Kidney (tissue), 14 donors: ENCODE results near the gene PRAC2. TPM values are rescaled to one million over a fixed set of nuclear protein-coding genes. Genes with fewer than 3 reads are reported as not detected.

Experiments
- DNase-seq, 5 donors: peaks; one replicate each; pipeline ENCODE4 v3.0.0-alpha.2; 2013 to 2020
- FAIRE-seq: peaks from 2 replicates; lab custom pipeline; 2012; peaks lifted over from hg19 to GRCh38; lab: Jason Lieb, UNC
- H3K27ac ChIP-seq, 2 donors: one replicate each; pipeline ENCODE4 v1.7.0; 2013; ENCODE audit warnings: low read depth in 2 of 2, low read length in 2 of 2, inconsistent platforms in 1 of 2
- H3K27me3 ChIP-seq: one replicate; pipeline ENCODE4 v1.7.1; 2013; ENCODE audit warnings: low read length, inconsistent platforms; ENCODE audit not compliant: control insufficient read depth, insufficient read depth
- H3K36me3 ChIP-seq, 3 donors: one replicate each; pipeline versions ENCODE4 v1.7.0 to v1.7.1; 2013; ENCODE audit warnings: low read length in 3 of 3, control low read depth in 1 of 3, inconsistent platforms in 1 of 3; ENCODE audit not compliant: insufficient read depth in 3 of 3, control insufficient read depth in 2 of 3
- H3K4me1 ChIP-seq, 3 donors: one replicate each; pipeline versions ENCODE4 v1.7.0 to v1.7.1; 2013; ENCODE audit warnings: low read length in 3 of 3, inconsistent platforms in 1 of 3, low read depth in 1 of 3; ENCODE audit not compliant: control insufficient read depth in 2 of 3, insufficient read depth in 2 of 3
- H3K4me3 ChIP-seq, 3 donors: one replicate each; pipeline versions ENCODE4 v1.7.0 to v1.8.1; 2013; ENCODE audit warnings: low read length in 3 of 3, control low read depth in 1 of 3, inconsistent platforms in 1 of 3
- H3K9ac ChIP-seq, 3 donors: one replicate each; pipeline versions ENCODE4 v1.7.0 to v1.7.1; 2013; ENCODE audit warnings: low read length in 3 of 3, control low read depth in 1 of 3, inconsistent platforms in 1 of 3
- H3K9me3 ChIP-seq, 3 donors: one replicate each; pipeline versions ENCODE4 v1.7.0 to v1.7.1; 2013; ENCODE audit warnings: low read length in 3 of 3, control low read depth in 1 of 3, inconsistent platforms in 1 of 3; ENCODE audit not compliant: control insufficient read depth in 2 of 3, insufficient read depth in 1 of 3
- CTCF ChIP-seq: IDR thresholded peaks from 3 replicates; pipeline ENCODE4 v1.5.1; 2012; ENCODE audit warnings: mild to moderate bottlenecking, moderate library complexity, borderline replicate concordance; ENCODE audit not compliant: insufficient read depth; ENCODE audit errors: extremely low read depth
- intact Hi-C: fragments of 100-400 bp; cut with DNase I; formaldehyde crosslinking; loops from one replicate; pipeline ENCODE4 v1.11.1; 2022
- polyA plus RNA-seq: library from polyadenylated mRNA; stranded (reverse); fragments of 350-450 nt; fragmentation: Illumina TruSeq; extraction: RNeasy Lipid Tissue Mini Kit (QIAGEN cat#74804); gene quantifications from one replicate; pipeline ENCODE4 v1.2.3, GENCODE V29; 2014; ENCODE audit warnings: low read depth, low replicate concordance; ENCODE audit not compliant: insufficient read depth
- total RNA-seq: library from RNA; stranded (reverse); fragmentation: NEBNext Ultra II Directional; extraction: Animal tissue kit (Norgen Biotek cat#: 25700); gene quantifications from one replicate; pipeline ENCODE4 v1.2.1, GENCODE V29; 2021
- donor health status: control.
- donor health status: control.
- donor health status: control.
- donor health status: control.
- donor health status: control.
- donor health status: DM: yes; HTN: yes; CAD: no.
- donor health status: Normal renal cell carcinoma (clear cell type).

Gene PRAC2
- total and polyA plus RNA-seq, 2 donors from 2014 or later = not detected

DNA sequence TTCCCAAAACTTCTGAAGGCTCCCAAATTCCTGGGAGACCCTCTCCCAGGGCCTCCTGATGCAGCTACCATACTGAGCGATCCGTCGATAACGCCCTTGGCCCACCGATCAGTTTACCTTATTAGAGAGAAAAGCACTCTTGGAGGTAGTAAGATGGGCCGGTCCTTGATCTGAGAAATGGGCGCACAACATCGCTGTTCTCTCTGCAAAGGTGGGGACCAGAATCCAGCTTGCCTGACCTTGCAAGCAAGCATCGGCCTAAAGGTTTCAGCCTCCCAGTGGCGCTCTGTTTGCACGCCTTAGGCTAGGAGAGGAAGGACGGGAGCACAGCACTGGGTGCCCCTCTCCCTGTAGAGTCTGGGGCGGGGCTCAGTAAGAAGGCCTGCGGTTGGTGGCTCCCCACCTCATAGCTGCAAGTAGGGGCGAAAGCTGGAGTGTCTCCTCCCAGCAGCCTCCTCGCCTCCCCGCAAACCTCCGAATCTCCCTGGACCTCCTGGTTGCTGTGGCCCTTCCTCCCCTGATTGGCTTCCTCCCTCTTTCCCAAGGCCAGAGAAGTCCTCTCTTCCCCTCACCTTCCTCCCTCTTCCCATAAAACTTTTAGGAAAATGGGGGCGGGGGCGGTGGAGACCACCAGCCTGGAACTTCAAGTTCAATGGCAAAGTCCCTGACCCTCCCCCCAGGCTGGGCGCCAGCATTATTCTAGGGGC is 631 bp upstream of the PRAC2 start, which contains the start of gene PRAC1:
TSS of gene PRAC1 (minus strand) at position 318 of the 707 bp plus-strand sequence. CDS start at position 192, 126 bp downstream.
- Histone ChIP-seq H3K4me1 (peaks cover 0 to 7% (median 0%) of the 10 kb centered on the region in 3 donors), H3K27me3 (peaks cover 91% of the 10 kb centered on the region), H3K9ac (no peak within 1 kb of the TSS), H3K36me3 (no peaks in the 10 kb centered on the region), H3K27ac (no peak within 1 kb of the TSS), H3K9me3 (no peaks in the 10 kb centered on the region), H3K4me3 (no peak within 1 kb of the TSS)
- DNase-seq = no peak
- no peak for TF ChIP-seq CTCF
- intact Hi-C loops = loop anchor here (10.0 kb wide), 1 partner anchor 72 kb away; no protein-coding TSS in a partner anchor
- FAIRE-seq = no peak

DNA sequence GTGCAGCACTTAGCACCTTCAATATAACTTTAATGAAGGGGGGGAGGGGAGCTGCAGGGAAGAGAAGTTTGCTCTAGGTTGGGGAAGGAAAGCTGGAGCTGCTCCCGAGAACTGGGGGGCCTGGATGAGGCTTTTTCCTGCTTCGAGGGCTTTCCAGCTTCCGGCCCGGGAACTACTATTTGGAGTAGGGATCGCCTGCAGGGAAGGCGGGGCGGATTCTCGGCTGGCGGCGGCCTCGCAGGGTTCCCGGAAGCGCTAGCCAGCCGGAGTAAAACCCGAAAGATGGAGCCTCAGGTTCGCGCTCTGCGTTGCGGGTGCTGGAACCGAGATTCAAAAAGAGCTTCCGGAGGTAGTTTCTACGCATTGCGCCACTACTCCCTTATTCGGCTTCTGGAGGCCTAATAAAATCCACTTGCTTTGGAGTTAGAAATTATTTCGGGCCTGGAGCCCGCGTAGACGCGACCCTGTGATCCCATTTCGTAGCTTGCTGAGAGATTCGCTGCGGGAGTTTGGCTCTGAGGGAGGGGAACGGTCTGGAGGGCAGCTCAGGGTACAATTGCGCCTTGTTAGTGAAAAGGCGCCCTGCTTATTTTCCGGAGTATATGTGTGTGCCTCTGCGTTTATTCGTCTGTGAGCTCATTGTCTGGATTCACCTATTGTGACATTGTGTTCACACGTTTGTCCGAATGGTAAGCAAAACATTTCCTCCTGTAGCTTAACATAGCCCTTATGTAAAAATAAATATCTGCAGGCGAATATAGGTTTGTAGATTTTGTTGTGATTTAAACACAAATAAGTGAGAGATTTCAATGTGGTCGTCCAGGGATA is 652 bp downstream of the PRAC2 start:
- H3K9me3 ChIP-seq = no peaks in the 10 kb centered on the region
- no peak for DNase-seq
- H3K36me3 ChIP-seq = no peaks in the 10 kb centered on the region
- no peak for TF ChIP-seq CTCF
- peaks cover 93% of the 10 kb centered on the region for H3K27me3 ChIP-seq
- FAIRE-seq = no peak
- intact Hi-C loops = loop anchor here (10.0 kb wide), 1 partner anchor 71 kb away; no protein-coding TSS in a partner anchor
- H3K27ac ChIP-seq = no peak overlapping the region
- no peak overlapping the region for H3K9ac ChIP-seq
- peaks cover 0 to 7% (median 0%) of the 10 kb centered on the region in 3 donors for H3K4me1 ChIP-seq
- no peak overlapping the region for H3K4me3 ChIP-seq

- DNase-seq (peak; percentile 88 to 94 (median 92)), FAIRE-seq (no peak)
- H3K4me3 ChIP-seq = peak overlapping the region in 1 of 3 donors; percentile 20
- H3K4me1 ChIP-seq = peaks cover 0 to 7% (median 0%) of the 10 kb centered on the region in 3 donors
- H3K27me3 ChIP-seq = peaks cover 92% of the 10 kb centered on the region
- H3K36me3 ChIP-seq = no peaks in the 10 kb centered on the region
- no peaks in the 10 kb centered on the region for H3K9me3 ChIP-seq
- H3K9ac ChIP-seq = no peak overlapping the region
- H3K27ac ChIP-seq = no peak overlapping the region
- intact Hi-C loops = loop anchor here (10.0 kb wide), 1 partner anchor 70 kb away; no protein-coding TSS in a partner anchor
- peak; percentile 73 for TF ChIP-seq CTCF
Observed at GRCh38 chr17:48724251-48725003, 1.4 kb downstream of the PRAC2 start.
